ENCODE data around the gene AP1AR.

AP1AR gene

DNA sequence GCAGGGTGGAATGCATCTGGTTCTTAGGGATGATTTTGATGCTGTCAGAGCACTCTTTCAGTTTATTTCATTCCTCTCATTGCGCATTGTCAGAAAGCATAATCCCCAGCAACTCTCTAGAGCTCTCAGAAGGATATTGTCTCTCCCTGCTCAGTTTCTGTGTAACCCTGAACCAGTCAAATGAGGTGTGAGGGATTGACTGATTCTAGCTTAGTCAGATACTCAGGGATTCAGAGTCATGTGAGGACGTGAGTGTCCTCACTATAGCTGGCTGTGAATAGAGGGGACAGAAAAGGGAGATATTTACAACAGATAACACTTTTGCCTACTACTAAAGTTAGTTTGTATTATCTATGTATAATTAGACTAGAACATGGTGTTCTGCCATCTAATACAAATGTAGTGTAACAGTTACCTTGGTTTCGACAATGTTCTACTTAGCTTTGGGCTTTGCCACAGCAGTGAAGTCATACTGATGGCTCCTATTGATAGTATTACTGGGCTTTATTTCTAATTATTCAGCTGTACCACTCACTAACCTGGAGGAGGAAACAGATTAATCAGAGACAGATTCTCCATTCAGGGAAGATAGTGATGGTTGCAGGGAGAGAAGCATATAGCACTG is 19.5 kb downstream of the AP1AR start:
- Histone ChIP-seq H3K9me3 (ENCODE audit: insufficient read depth, low read length) (no peaks in the 10 kb centered on the region), H3K79me2 (ENCODE audit: insufficient read depth, low read length) (no peaks in the 10 kb centered on the region), H3K9ac (ENCODE audit: low read length) (no peak overlapping the region), H3K9me2 (replicated peaks; ENCODE audit: insufficient read depth, low read length) (no peaks in the 10 kb centered on the region), H4K20me1 (ENCODE audit: low read depth, low read length) (no peaks in the 10 kb centered on the region), H3F3A (ENCODE audit: insufficient read depth) (no peaks in the 10 kb centered on the region), H3K4me3 (ENCODE audit: insufficient read depth, low read length, poor library complexity, severe bottlenecking) (no peak overlapping the region), H3K4me2 (ENCODE audit: low read depth, low read length, poor library complexity, severe bottlenecking) (no peak overlapping the region), H2AFZ (ENCODE audit: low read depth, low read length, severe bottlenecking) (no peak overlapping the region), H3K27ac (ENCODE audit: low read depth, low read length) (no peak overlapping the region), H3K36me3 (ENCODE audit: low read length) (no peaks in the 10 kb centered on the region), H3K27me3 (ENCODE audit: low read length) (no peaks in the 10 kb centered on the region)
- TF ChIP-seq, protein P1, sequence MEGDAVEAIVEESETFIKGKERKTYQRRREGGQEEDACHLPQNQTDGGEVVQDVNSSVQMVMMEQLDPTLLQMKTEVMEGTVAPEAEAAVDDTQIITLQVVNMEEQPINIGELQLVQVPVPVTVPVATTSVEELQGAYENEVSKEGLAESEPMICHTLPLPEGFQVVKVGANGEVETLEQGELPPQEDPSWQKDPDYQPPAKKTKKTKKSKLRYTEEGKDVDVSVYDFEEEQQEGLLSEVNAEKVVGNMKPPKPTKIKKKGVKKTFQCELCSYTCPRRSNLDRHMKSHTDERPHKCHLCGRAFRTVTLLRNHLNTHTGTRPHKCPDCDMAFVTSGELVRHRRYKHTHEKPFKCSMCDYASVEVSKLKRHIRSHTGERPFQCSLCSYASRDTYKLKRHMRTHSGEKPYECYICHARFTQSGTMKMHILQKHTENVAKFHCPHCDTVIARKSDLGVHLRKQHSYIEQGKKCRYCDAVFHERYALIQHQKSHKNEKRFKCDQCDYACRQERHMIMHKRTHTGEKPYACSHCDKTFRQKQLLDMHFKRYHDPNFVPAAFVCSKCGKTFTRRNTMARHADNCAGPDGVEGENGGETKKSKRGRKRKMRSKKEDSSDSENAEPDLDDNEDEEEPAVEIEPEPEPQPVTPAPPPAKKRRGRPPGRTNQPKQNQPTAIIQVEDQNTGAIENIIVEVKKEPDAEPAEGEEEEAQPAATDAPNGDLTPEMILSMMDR (IDR thresholded peaks at IDR 0.05; ENCODE audit: insufficient read depth, low read length, poor library complexity, severe bottlenecking): no peak
- no peak for TF ChIP-seq EZH2phosphoT487 (conservative IDR thresholded peaks at IDR 0.05; ENCODE audit: low read length)

DNA sequence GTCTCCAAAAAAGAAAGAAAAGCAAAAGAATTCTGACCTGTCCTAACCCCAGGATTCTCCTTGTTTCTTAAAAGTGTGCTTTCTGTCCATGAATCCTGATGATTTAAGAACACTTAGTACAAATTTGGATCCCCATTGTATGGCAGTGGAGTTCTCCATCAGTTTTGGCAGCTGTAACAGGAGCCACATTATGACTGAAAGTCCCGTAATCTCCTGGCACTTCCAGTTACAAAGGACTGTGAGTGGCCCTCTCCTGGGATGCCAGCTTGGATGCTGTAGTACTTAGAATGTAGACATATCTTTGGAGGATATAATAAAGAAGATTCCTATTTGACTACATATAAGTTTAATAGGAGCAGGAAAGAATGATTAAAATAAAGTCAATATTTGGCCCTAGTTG is 20.6 kb downstream of the AP1AR start:
- TF ChIP-seq EZH2phosphoT487 (conservative IDR thresholded peaks at IDR 0.05; ENCODE audit: low read length): no peak
- TF ChIP-seq, protein P1 (IDR thresholded peaks at IDR 0.05; ENCODE audit: insufficient read depth, low read length, poor library complexity, severe bottlenecking): no peak
- H3K27ac ChIP-seq (ENCODE audit: low read depth, low read length): no peak overlapping the region
- no peaks in the 10 kb centered on the region for H3K79me2 ChIP-seq (ENCODE audit: insufficient read depth, low read length)
- H2AFZ ChIP-seq (ENCODE audit: low read depth, low read length, severe bottlenecking): no peak overlapping the region
- H3K27me3 ChIP-seq (ENCODE audit: low read length): no peaks in the 10 kb centered on the region
- H3F3A ChIP-seq (ENCODE audit: insufficient read depth): no peaks in the 10 kb centered on the region
- no peaks in the 10 kb centered on the region for H3K9me2 ChIP-seq (replicated peaks; ENCODE audit: insufficient read depth, low read length)
- no peak overlapping the region for H3K4me2 ChIP-seq (ENCODE audit: low read depth, low read length, poor library complexity, severe bottlenecking)
- no peak overlapping the region for H3K4me3 ChIP-seq (ENCODE audit: insufficient read depth, low read length, poor library complexity, severe bottlenecking)
- no peak overlapping the region for H3K9ac ChIP-seq (ENCODE audit: low read length)
- no peaks in the 10 kb centered on the region for H3K9me3 ChIP-seq (ENCODE audit: insufficient read depth, low read length)
- H4K20me1 ChIP-seq (ENCODE audit: low read depth, low read length): no peaks in the 10 kb centered on the region
- H3K36me3 ChIP-seq (ENCODE audit: low read length): no peaks in the 10 kb centered on the region

DNA sequence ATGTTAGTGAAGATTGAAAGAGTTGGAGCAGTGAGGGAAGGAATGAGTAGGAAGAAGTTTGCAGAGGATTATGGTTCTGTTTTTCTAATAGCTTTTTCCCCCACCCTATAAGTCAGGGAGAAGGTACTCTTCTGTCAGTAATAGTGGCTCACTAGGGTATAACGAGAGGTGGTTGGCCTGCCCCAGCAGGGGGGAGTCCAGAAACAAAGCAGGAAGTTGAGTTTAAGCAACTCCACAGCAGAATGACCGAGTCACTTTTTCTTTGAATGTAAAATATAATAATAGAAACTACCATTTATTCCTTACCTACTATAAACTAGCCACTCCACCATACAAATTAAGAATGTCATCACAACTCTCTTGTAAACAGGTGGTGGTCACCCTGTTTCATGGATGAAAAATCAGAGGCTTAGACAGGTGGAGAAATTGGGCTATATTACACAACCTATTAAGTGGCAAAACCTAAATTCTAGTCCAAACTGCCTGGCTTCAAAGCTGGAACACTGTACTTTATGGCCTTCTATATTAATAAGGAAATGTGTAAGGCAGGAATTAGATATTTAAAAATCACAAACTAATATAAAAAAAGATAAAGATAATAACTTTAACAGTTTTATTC is 21.9 kb downstream of the AP1AR start:
- Histone ChIP-seq H4K20me1 (ENCODE audit: low read depth, low read length) (no peaks in the 10 kb centered on the region), H3K27me3 (ENCODE audit: low read length) (no peaks in the 10 kb centered on the region), H3K79me2 (ENCODE audit: insufficient read depth, low read length) (no peaks in the 10 kb centered on the region), H3F3A (ENCODE audit: insufficient read depth) (no peaks in the 10 kb centered on the region), H3K27ac (ENCODE audit: low read depth, low read length) (no peak overlapping the region), H3K4me3 (ENCODE audit: insufficient read depth, low read length, poor library complexity, severe bottlenecking) (no peak overlapping the region), H3K9me2 (replicated peaks; ENCODE audit: insufficient read depth, low read length) (no peaks in the 10 kb centered on the region), H3K9me3 (ENCODE audit: insufficient read depth, low read length) (no peaks in the 10 kb centered on the region), H2AFZ (ENCODE audit: low read depth, low read length, severe bottlenecking) (no peak overlapping the region), H3K4me2 (ENCODE audit: low read depth, low read length, poor library complexity, severe bottlenecking) (no peak overlapping the region), H3K36me3 (ENCODE audit: low read length) (no peaks in the 10 kb centered on the region), H3K9ac (ENCODE audit: low read length) (no peak overlapping the region)
- TF ChIP-seq EZH2phosphoT487 (conservative IDR thresholded peaks at IDR 0.05; ENCODE audit: low read length): no peak
- TF ChIP-seq, protein P1 (IDR thresholded peaks at IDR 0.05; ENCODE audit: insufficient read depth, low read length, poor library complexity, severe bottlenecking): no peak

Data from SU-DHL-6 (cell line).